Measurements from ENCODE around the gene CREBL2. TPM values are rescaled to one million over a fixed set of nuclear protein-coding genes. Genes with fewer than 3 reads are reported as not detected.

CREBL2 gene
- total RNA-seq, 3 donors from 2014 or later (not counting 1 experiment from before 2014, with no cell fraction given): 9.0 to 13.1 (median 10.7) TPM

DNA sequence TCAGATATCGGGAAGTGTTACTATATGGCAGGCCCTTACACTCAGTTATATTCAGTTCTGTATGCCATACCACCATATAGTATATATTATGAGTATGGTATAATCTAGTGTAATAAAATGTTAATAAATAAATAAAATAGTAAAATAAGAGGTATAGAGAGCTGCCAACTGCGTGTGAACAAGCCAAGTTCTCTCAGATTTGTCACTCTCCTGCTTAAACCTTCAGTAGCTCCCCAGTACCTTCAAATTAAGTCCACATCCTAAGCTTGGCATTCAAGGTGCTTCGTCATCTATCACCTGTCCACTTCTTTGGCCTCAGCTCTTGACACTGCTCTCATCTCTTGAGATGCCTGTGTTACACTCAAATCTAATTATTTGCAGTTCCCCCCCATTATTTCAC is 12.8 kb upstream of the CREBL2 start:
- intact Hi-C loops (cut with micrococcal nuclease): no loop called here
- H3K27ac ChIP-seq (ENCODE audit: low read length): no peak overlapping the region
- Mint-ChIP-seq H3K27me3 (ENCODE audit: low read depth in 2 of 2) (peaks cover 10 to 22% of the 10 kb centered on the region in 2 donors), H3K4me3 (no peak overlapping the region), H3K36me3 (no peaks in the 10 kb centered on the region), H3K4me1 (peaks cover 0 to 6% of the 10 kb centered on the region in 2 donors), H3K9me3 (no peaks in the 10 kb centered on the region), H3K27ac (no peak overlapping the region)
- no peaks in the 10 kb centered on the region for H3K36me3 ChIP-seq (ENCODE audit: control insufficient read depth, insufficient read depth, low read length)
- no peaks in the 10 kb centered on the region for H3K4me1 ChIP-seq (ENCODE audit: control insufficient read depth, insufficient read depth, low read length)
- no peaks in the 10 kb centered on the region for H3K9me3 ChIP-seq (ENCODE audit: control insufficient read depth, insufficient read depth, low read length)
- no peak for DNase-seq
- WGBS (ENCODE audit: insufficient coverage): 95% methylated on average over 2 of the region's 3 CpGs
- no peak for ATAC-seq
- TF ChIP-seq, protein P1, sequence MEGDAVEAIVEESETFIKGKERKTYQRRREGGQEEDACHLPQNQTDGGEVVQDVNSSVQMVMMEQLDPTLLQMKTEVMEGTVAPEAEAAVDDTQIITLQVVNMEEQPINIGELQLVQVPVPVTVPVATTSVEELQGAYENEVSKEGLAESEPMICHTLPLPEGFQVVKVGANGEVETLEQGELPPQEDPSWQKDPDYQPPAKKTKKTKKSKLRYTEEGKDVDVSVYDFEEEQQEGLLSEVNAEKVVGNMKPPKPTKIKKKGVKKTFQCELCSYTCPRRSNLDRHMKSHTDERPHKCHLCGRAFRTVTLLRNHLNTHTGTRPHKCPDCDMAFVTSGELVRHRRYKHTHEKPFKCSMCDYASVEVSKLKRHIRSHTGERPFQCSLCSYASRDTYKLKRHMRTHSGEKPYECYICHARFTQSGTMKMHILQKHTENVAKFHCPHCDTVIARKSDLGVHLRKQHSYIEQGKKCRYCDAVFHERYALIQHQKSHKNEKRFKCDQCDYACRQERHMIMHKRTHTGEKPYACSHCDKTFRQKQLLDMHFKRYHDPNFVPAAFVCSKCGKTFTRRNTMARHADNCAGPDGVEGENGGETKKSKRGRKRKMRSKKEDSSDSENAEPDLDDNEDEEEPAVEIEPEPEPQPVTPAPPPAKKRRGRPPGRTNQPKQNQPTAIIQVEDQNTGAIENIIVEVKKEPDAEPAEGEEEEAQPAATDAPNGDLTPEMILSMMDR (IDR thresholded peaks at IDR 0.05): no peak
- H3K27me3 ChIP-seq (ENCODE audit: control insufficient read depth, insufficient read depth, low read length): no peaks in the 10 kb centered on the region
- no peak overlapping the region for H3K4me3 ChIP-seq (ENCODE audit: low read length)

DNA sequence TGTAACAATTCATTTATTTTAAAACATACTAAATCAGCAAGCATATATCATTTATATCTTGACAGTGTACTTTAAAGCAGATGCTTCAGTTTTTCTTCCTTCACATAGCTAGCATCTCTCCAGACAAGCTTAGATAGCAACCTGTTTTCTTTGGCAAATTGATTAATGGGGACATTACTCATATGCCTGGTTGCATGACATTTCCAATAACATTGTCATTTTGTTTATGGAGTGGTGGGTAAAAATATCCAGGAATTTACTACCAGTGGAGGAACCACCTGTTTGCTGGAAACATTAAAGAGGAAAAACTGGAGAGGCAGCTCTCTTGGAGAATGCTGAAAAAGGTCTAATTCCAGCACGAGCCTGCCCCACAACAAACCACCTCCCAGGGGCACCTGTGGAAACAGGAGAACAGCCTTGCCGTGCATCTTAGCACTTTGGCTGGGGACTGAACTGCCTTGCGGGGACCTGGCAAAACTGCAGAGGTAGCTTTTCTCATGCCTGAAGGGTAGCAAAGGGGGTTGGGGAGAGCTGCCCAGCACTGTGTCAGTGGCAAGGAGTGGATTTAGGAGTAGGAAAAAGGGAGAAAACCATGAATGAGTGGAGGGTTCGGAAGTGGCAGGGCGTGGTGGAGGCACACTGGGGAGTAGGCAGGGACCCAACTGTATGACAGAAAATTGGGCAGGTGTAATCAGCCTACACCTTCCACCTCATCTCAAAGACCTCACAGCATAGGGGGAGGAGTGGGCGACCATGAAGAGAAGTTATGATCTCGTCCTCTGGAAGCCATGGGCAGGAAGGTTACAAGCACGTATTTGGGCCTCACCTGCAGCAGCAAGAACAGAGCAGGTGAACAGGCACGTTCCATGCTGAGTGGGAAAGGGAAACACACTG is 11.7 kb upstream of the CREBL2 start:
- Histone ChIP-seq H3K4me3 (ENCODE audit: low read length) (no peak overlapping the region), H3K36me3 (ENCODE audit: control insufficient read depth, insufficient read depth, low read length) (no peaks in the 10 kb centered on the region), H3K9me3 (ENCODE audit: control insufficient read depth, insufficient read depth, low read length) (no peaks in the 10 kb centered on the region), H3K27me3 (ENCODE audit: control insufficient read depth, insufficient read depth, low read length) (no peaks in the 10 kb centered on the region), H3K27ac (ENCODE audit: low read length) (no peak overlapping the region), H3K4me1 (ENCODE audit: control insufficient read depth, insufficient read depth, low read length) (no peaks in the 10 kb centered on the region)
- no peak overlapping the region for H3K27ac Mint-ChIP-seq
- TF ChIP-seq, protein P1 (IDR thresholded peaks at IDR 0.05): no peak
- H3K9me3 Mint-ChIP-seq: no peaks in the 10 kb centered on the region
- no peaks in the 10 kb centered on the region for H3K36me3 Mint-ChIP-seq
- ATAC-seq (no peak), DNase-seq (no peak)
- H3K4me3 Mint-ChIP-seq: no peak overlapping the region
- H3K27me3 Mint-ChIP-seq (ENCODE audit: low read depth in 2 of 2): peaks cover 11 to 21% of the 10 kb centered on the region in 2 donors
- peaks cover 0 to 6% of the 10 kb centered on the region in 2 donors for H3K4me1 Mint-ChIP-seq
- WGBS (ENCODE audit: insufficient coverage): 78% methylated on average over 7 of the region's 9 CpGs
- intact Hi-C loops (cut with micrococcal nuclease): no loop called here

DNA sequence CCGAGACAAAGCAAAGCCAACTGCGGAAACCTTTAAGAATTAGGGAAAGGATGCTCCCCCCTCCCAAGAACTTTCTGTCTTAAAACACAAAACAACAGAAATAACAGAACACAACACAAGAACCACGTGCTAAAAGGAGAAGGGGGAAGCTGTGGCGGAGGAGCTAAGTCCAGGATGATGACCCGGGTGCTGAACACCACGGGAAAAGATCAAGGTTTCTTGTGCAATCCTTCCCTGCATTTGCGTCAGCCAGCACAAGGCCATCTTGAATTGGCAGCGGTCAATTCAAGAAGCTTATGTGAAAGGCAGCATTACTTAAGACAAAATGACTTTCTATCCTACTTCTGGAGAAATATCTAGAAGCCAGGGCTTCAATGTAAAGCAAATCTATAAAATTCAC is 11.0 kb upstream of the CREBL2 start:
- H3K4me1 Mint-ChIP-seq: peaks cover 0 to 4% of the 10 kb centered on the region in 2 donors
- TF ChIP-seq, protein P1 (IDR thresholded peaks at IDR 0.05): no peak
- Histone ChIP-seq H3K36me3 (ENCODE audit: control insufficient read depth, insufficient read depth, low read length) (no peaks in the 10 kb centered on the region), H3K4me3 (ENCODE audit: low read length) (no peak overlapping the region), H3K9me3 (ENCODE audit: control insufficient read depth, insufficient read depth, low read length) (no peaks in the 10 kb centered on the region), H3K27ac (ENCODE audit: low read length) (no peak overlapping the region), H3K27me3 (ENCODE audit: control insufficient read depth, insufficient read depth, low read length) (no peaks in the 10 kb centered on the region), H3K4me1 (ENCODE audit: control insufficient read depth, insufficient read depth, low read length) (no peaks in the 10 kb centered on the region)
- no peaks in the 10 kb centered on the region for H3K36me3 Mint-ChIP-seq
- no peak overlapping the region for H3K27ac Mint-ChIP-seq
- DNase-seq (no peak), ATAC-seq (no peak)
- H3K9me3 Mint-ChIP-seq: no peaks in the 10 kb centered on the region
- H3K27me3 Mint-ChIP-seq (ENCODE audit: low read depth in 2 of 2): peaks cover 13 to 19% of the 10 kb centered on the region in 2 donors
- no peak overlapping the region for H3K4me3 Mint-ChIP-seq
- intact Hi-C loops (cut with micrococcal nuclease): no loop called here
- 67% methylated on average over 7 of the region's 8 CpGs for WGBS (ENCODE audit: insufficient coverage)

Data from natural killer cell (primary cell).